HUDEP-2 (cell line): ENCODE results near the gene LRRFIP1.
A peak's percentile ranks its signal among the peaks of the same experiment; 100 is the strongest.

Experiments used
- DNase-seq, 76 experiments: peaks; one replicate each; lab custom pipeline; 2025; ENCODE audit not compliant: unreplicated experiment in 76 of 76; lab: John Stamatoyannopoulos, UW

The LRRFIP1 gene

GRCh38 chr2:237720957-237721356, 93.6 kb downstream of the LRRFIP1 start:
- DNase-seq: no peak

- no peak for DNase-seq
Observed at GRCh38 chr2:237721458-237721857, 94.1 kb downstream of the LRRFIP1 start.

GRCh38 chr2:237722616-237723015, 95.2 kb downstream of the LRRFIP1 start:
- no peak for DNase-seq

GRCh38 chr2:237723023-237723422, 95.6 kb downstream of the LRRFIP1 start:
- no peak for DNase-seq

GRCh38 chr2:237723602-237724001, 96.2 kb downstream of the LRRFIP1 start:
- peak in 61 of 76 experiments; percentile 8 to 68 (median 46) for DNase-seq

- no peak for DNase-seq
Observed at GRCh38 chr2:237724811-237725478, 97.6 kb downstream of the LRRFIP1 start.

- no peak for DNase-seq
Observed at GRCh38 chr2:237725661-237726060, 98.3 kb downstream of the LRRFIP1 start.

- no peak for DNase-seq
Observed at GRCh38 chr2:237726401-237726830, 99.0 kb downstream of the LRRFIP1 start.

GRCh38 chr2:237727363-237727762, 100.0 kb downstream of the LRRFIP1 start:
- DNase-seq: no peak

- DNase-seq: no peak
Observed at GRCh38 chr2:237729681-237730475, 102.5 kb downstream of the LRRFIP1 start.

- peak in 10 of 76 experiments; percentile 3 to 47 (median 12) for DNase-seq
Observed at GRCh38 chr2:237731663-237732062, 104.3 kb downstream of the LRRFIP1 start.

GRCh38 chr2:237732070-237732469, 104.7 kb downstream of the LRRFIP1 start:
- DNase-seq: no peak

GRCh38 chr2:237732790-237733381, 105.5 kb downstream of the LRRFIP1 start:
- DNase-seq: no peak

GRCh38 chr2:237733677-237734300, 106.4 kb downstream of the LRRFIP1 start:
- no peak for DNase-seq

GRCh38 chr2:237734905-237735623, 107.7 kb downstream of the LRRFIP1 start:
- no peak for DNase-seq

- no peak for DNase-seq
Observed at GRCh38 chr2:237735798-237736197, 108.4 kb downstream of the LRRFIP1 start.

GRCh38 chr2:237736783-237737182, 109.4 kb downstream of the LRRFIP1 start:
- DNase-seq: no peak

- DNase-seq: no peak
Observed at GRCh38 chr2:237737196-237737865, 109.9 kb downstream of the LRRFIP1 start.

GRCh38 chr2:237738255-237738654, 110.9 kb downstream of the LRRFIP1 start:
- no peak for DNase-seq

- no peak for DNase-seq
Observed at GRCh38 chr2:237739101-237739500, 111.7 kb downstream of the LRRFIP1 start.
